Measurements from ENCODE around the gene MIPEP. TPM values are rescaled to one million over a fixed set of nuclear protein-coding genes. Genes with fewer than 3 reads are reported as not detected.

MIPEP gene
- total and polyA plus RNA-seq, 2 donors = 13.2 to 22.7 TPM

DNA sequence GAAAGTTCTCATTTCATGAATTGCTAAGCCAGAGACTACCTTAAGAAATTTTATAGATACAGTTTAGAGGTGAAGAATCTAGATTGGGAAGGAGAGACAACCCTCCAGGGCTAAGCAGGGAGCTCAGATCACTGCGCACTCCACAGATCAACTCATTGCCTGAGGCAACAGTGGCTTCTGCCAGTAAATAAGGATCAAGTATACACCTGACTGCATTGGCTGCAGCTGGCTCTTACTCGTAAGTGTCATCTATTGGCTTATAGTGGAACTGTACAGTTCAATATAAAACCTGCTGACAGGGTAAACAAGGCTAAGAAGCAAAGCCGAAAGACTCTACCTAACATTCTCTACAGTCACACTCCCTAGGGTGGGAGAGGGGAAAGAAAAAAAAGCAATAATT is 26.1 kb upstream of the MIPEP start:
- DNase-seq (ENCODE audit: low read depth in 6 of 9, low spot score in 9 of 9) = no peak
- WGBS = 95% methylated on average over 3 of the region's 3 CpGs
- Histone ChIP-seq H3K27me3 (ENCODE audit: control insufficient read depth in 2 of 2, insufficient read depth in 1 of 2, low read length in 1 of 2) (no peaks in the 10 kb centered on the region), H3K9me3 (ENCODE audit: control insufficient read depth in 2 of 2, insufficient read depth in 1 of 2, low read length in 1 of 2) (no peaks in the 10 kb centered on the region), H3K36me3 (ENCODE audit: control insufficient read depth in 2 of 2, insufficient read depth in 2 of 2, low read length in 1 of 2) (no peaks in the 10 kb centered on the region), H3K4me1 (ENCODE audit: control insufficient read depth in 2 of 2, insufficient read depth in 2 of 2, low read length in 2 of 2) (no peaks in the 10 kb centered on the region), H3K27ac (ENCODE audit: low read depth in 1 of 2, low read length in 1 of 2) (no peak overlapping the region), H3K4me3 (ENCODE audit: low read length in 2 of 2) (no peak overlapping the region)

DNA sequence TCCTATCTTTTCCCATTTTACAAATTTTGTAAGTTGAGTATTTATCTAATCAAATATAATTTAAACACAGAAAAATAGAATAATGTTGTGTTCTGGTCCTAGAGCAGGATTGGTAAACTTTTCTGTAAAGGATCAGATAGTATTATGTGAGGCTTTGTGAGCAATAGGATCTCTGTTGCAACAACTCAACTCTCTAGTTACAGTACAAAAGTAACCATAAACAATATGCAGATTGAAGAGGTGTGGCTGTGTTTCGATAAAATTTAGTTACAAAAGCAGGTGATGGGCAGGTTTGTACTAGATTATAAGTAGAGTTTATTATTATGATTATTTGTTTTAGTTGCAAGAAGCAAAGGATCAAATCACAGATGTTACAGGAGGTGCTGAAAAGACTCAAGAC is 23.3 kb upstream of the MIPEP start:
- DNase-seq (ENCODE audit: low read depth in 6 of 9, low spot score in 9 of 9) = no peak
- H3K27ac ChIP-seq (ENCODE audit: low read depth in 1 of 2, low read length in 1 of 2) = no peak overlapping the region
- H3K4me3 ChIP-seq (ENCODE audit: low read length in 2 of 2) = no peak overlapping the region
- H3K27me3 ChIP-seq (ENCODE audit: control insufficient read depth in 2 of 2, insufficient read depth in 1 of 2, low read length in 1 of 2) = no peaks in the 10 kb centered on the region
- H3K4me1 ChIP-seq (ENCODE audit: control insufficient read depth in 2 of 2, insufficient read depth in 2 of 2, low read length in 2 of 2) = no peaks in the 10 kb centered on the region
- H3K9me3 ChIP-seq (ENCODE audit: control insufficient read depth in 2 of 2, insufficient read depth in 1 of 2, low read length in 1 of 2) = no peaks in the 10 kb centered on the region
- H3K36me3 ChIP-seq (ENCODE audit: control insufficient read depth in 2 of 2, insufficient read depth in 2 of 2, low read length in 1 of 2) = no peaks in the 10 kb centered on the region
- 95% methylated on average over 1 of the region's 1 CpG for WGBS

DNA sequence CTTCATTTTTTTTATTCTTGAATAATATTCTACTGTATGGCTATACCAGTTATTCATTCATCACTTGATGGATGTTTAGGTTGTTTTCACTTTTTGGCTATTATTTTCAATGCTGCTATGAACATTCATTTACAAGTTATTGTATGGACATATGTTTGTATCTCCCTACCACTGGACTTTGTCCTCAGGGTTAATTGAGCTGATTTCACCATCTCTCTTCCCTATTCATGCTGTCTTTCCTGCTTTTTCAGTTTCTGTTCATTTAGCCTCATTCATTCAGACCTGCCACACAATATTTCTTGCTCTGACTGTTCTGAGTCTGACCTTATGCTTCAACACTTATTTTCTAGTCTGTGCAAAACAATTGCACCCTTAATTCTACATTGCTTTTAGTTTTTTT is 20.4 kb upstream of the MIPEP start:
- Histone ChIP-seq H3K27me3 (ENCODE audit: control insufficient read depth in 2 of 2, insufficient read depth in 1 of 2, low read length in 1 of 2) (peaks cover 3 to 15% of the 10 kb centered on the region in 2 donors), H3K36me3 (ENCODE audit: control insufficient read depth in 2 of 2, insufficient read depth in 2 of 2, low read length in 1 of 2) (no peaks in the 10 kb centered on the region), H3K4me1 (ENCODE audit: control insufficient read depth in 2 of 2, insufficient read depth in 2 of 2, low read length in 2 of 2) (no peaks in the 10 kb centered on the region), H3K4me3 (ENCODE audit: low read length in 2 of 2) (no peak overlapping the region), H3K9me3 (ENCODE audit: control insufficient read depth in 2 of 2, insufficient read depth in 1 of 2, low read length in 1 of 2) (no peaks in the 10 kb centered on the region), H3K27ac (ENCODE audit: low read depth in 1 of 2, low read length in 1 of 2) (no peak overlapping the region)
- DNase-seq (ENCODE audit: low read depth in 6 of 9, low spot score in 9 of 9) = no peak

DNA sequence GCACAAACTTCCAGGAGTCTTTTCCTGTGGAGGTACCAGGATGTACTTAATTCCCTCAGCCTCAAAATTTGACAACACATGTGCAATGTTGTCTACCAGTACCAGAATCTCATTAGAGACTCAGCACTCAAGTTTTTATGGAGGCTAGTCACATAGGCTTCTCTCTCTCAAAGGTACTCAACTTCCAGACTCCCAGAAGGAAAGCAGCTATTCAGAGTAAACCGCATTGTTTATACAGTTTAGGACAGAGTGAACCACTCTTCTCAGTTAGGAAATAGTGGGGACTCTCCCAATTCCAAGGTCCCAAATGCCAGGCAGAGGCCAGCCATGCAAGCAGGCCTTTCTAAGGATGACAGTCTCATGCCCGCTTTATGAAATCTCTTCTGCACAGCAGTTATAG is 16.6 kb upstream of the MIPEP start:
- 96% methylated on average over 2 of the region's 2 CpGs for WGBS
- no peak for DNase-seq (ENCODE audit: low read depth in 6 of 9, low spot score in 9 of 9)
- peaks cover 28 to 54% of the 10 kb centered on the region in 2 donors for H3K27me3 ChIP-seq (ENCODE audit: control insufficient read depth in 2 of 2, insufficient read depth in 1 of 2, low read length in 1 of 2)
- H3K9me3 ChIP-seq (ENCODE audit: control insufficient read depth in 2 of 2, insufficient read depth in 1 of 2, low read length in 1 of 2) = no peaks in the 10 kb centered on the region
- H3K36me3 ChIP-seq (ENCODE audit: control insufficient read depth in 2 of 2, insufficient read depth in 2 of 2, low read length in 1 of 2) = no peaks in the 10 kb centered on the region
- peaks cover 0 to 2% of the 10 kb centered on the region in 2 donors for H3K4me1 ChIP-seq (ENCODE audit: control insufficient read depth in 2 of 2, insufficient read depth in 2 of 2, low read length in 2 of 2)
- no peak overlapping the region for H3K27ac ChIP-seq (ENCODE audit: low read depth in 1 of 2, low read length in 1 of 2)
- H3K4me3 ChIP-seq (ENCODE audit: low read length in 2 of 2) = no peak overlapping the region

DNA sequence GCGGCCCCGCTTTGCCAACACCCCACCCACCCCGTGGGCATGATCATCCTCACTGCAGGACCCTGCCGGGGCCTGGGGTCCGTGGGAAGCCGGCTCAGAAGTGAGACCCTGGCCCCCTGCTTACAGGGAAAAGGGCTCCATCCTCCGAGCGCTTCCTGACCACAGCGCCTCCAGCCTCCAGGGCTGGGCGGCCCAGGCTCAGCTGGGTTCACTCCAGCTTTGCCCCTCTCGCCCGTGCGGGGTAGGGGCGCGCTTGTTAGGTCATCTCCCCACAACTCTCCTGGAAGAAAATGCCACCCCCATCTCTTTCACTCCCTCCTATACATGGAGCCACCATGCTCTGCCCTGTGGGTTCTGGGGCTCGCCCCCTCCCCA is 14.7 kb upstream of the MIPEP start:
- H3K4me3 ChIP-seq (ENCODE audit: low read length in 2 of 2) = no peak overlapping the region
- WGBS = 35% methylated on average over 16 of the region's 16 CpGs
- DNase-seq (ENCODE audit: low read depth in 6 of 9, low spot score in 9 of 9) = no peak

DNA sequence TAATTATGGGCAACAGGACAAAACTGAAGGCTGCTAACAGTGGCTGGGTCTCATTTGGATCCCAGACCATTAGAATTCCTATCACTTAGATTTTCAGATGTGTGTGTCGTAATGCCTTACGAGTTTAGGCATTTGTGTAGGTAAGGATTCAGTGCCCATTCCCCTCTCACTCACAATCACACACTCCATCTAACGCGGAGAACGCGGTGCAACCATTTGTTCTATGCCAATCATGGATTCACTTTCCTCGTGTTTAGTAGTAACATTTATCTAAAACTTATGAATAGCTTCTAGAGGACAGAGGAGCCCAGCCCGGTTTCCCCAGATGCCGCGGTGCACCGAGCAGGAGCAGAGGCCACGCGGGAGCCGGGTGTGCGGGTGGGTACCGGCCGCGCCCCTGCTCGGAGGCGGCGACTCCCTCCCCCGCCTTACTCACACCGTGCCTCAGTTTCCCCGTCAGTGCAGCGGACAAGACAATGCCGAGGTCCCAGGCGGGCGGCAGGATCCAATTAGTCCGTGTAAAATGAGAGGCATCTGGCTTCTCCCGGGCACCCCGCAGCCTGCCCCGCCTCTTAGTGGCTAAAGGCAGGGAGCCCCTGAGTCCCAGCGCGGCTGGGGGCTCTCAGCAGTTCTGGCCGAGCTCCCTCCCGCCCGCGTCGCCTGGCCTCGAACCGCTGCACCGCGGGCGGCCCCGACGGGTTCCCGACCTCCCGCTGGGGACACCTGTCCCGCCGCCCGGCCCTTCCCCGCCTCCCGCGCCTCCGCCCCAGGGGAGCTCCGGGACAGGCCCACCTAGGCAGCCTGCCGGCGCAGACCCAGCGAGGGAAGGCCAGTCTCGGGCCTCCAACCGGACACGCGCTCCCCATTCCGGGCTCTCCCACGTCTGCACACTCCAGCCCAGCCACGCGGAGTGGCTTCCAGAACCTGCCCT is 14.0 kb upstream of the MIPEP start:
- H3K4me3 ChIP-seq (ENCODE audit: low read length in 2 of 2) = no peak overlapping the region
- no peaks in the 10 kb centered on the region for H3K36me3 ChIP-seq (ENCODE audit: control insufficient read depth in 2 of 2, insufficient read depth in 2 of 2, low read length in 1 of 2)
- 13% methylated on average over 67 of the region's 67 CpGs for WGBS
- H3K27ac ChIP-seq (ENCODE audit: low read depth in 1 of 2, low read length in 1 of 2) = no peak overlapping the region
- H3K27me3 ChIP-seq (ENCODE audit: control insufficient read depth in 2 of 2, insufficient read depth in 1 of 2, low read length in 1 of 2) = peaks cover 28 to 54% of the 10 kb centered on the region in 2 donors
- peaks cover 0 to 2% of the 10 kb centered on the region in 2 donors for H3K4me1 ChIP-seq (ENCODE audit: control insufficient read depth in 2 of 2, insufficient read depth in 2 of 2, low read length in 2 of 2)
- DNase-seq (ENCODE audit: low read depth in 6 of 9, low spot score in 9 of 9) = no peak
- H3K9me3 ChIP-seq (ENCODE audit: control insufficient read depth in 2 of 2, insufficient read depth in 1 of 2, low read length in 1 of 2) = no peaks in the 10 kb centered on the region

More for the DNA sequence above, 14.7 kb upstream of the MIPEP start:
- Histone ChIP-seq H3K4me1 (ENCODE audit: control insufficient read depth in 2 of 2, insufficient read depth in 2 of 2, low read length in 2 of 2) (peaks cover 0 to 2% of the 10 kb centered on the region in 2 donors), H3K27ac (ENCODE audit: low read depth in 1 of 2, low read length in 1 of 2) (no peak overlapping the region), H3K36me3 (ENCODE audit: control insufficient read depth in 2 of 2, insufficient read depth in 2 of 2, low read length in 1 of 2) (no peaks in the 10 kb centered on the region), H3K27me3 (ENCODE audit: control insufficient read depth in 2 of 2, insufficient read depth in 1 of 2, low read length in 1 of 2) (peaks cover 28 to 54% of the 10 kb centered on the region in 2 donors), H3K9me3 (ENCODE audit: control insufficient read depth in 2 of 2, insufficient read depth in 1 of 2, low read length in 1 of 2) (no peaks in the 10 kb centered on the region)

DNA sequence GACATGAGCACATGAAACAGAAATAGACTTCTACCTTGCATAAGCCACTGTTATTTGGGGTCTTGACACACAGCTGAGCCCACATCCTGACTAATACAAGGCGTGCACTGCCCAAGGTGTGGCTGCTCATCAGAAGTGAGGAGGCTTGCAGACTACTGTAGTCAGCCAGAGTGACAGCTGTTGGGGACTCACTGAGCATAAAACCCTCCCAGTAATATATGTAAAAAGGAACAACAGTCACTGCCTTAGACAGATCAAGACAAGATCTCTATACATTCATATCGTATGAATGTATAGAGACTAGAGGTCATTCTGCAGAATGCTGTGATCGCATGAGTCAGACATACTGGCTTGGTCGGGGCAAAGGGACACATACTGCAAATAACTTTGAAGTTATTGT is 12.2 kb upstream of the MIPEP start:
- no peaks in the 10 kb centered on the region for H3K9me3 ChIP-seq (ENCODE audit: control insufficient read depth in 2 of 2, insufficient read depth in 1 of 2, low read length in 1 of 2)
- peaks cover 0 to 2% of the 10 kb centered on the region in 2 donors for H3K4me1 ChIP-seq (ENCODE audit: control insufficient read depth in 2 of 2, insufficient read depth in 2 of 2, low read length in 2 of 2)
- WGBS = 85% methylated on average over 4 of the region's 4 CpGs
- H3K36me3 ChIP-seq (ENCODE audit: control insufficient read depth in 2 of 2, insufficient read depth in 2 of 2, low read length in 1 of 2) = no peaks in the 10 kb centered on the region
- no peak for DNase-seq (ENCODE audit: low read depth in 6 of 9, low spot score in 9 of 9)
- no peak overlapping the region for H3K4me3 ChIP-seq (ENCODE audit: low read length in 2 of 2)
- no peak overlapping the region for H3K27ac ChIP-seq (ENCODE audit: low read depth in 1 of 2, low read length in 1 of 2)
- peaks cover 28 to 50% of the 10 kb centered on the region in 2 donors for H3K27me3 ChIP-seq (ENCODE audit: control insufficient read depth in 2 of 2, insufficient read depth in 1 of 2, low read length in 1 of 2)

DNA sequence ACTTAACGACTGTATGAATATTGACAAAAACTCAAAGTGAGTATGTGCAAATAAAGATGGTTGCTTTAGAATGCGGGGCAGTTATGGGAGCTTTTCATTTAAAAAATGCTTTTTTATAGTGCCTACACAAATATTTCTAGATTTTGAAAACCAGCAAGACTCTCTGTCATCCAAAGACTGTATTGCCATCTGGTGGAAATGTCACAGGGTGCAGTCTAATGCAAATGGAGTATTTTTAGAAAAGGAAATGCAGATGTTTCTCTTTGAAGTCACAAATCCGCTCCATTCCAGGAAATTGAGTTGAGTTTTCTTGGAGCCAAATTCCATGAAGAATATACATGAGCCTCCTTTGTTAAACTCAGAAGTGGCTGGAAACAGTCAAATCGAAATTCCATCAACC is 10.4 kb upstream of the MIPEP start:
- no peak overlapping the region for H3K4me3 ChIP-seq (ENCODE audit: low read length in 2 of 2)
- peaks cover 24 to 38% of the 10 kb centered on the region in 2 donors for H3K27me3 ChIP-seq (ENCODE audit: control insufficient read depth in 2 of 2, insufficient read depth in 1 of 2, low read length in 1 of 2)
- H3K4me1 ChIP-seq (ENCODE audit: control insufficient read depth in 2 of 2, insufficient read depth in 2 of 2, low read length in 2 of 2) = peaks cover 0 to 2% of the 10 kb centered on the region in 2 donors
- no peaks in the 10 kb centered on the region for H3K9me3 ChIP-seq (ENCODE audit: control insufficient read depth in 2 of 2, insufficient read depth in 1 of 2, low read length in 1 of 2)
- H3K27ac ChIP-seq (ENCODE audit: low read depth in 1 of 2, low read length in 1 of 2) = no peak overlapping the region
- peak in 3 of 9 donors; percentile 26 to 58 (median 37) for DNase-seq (ENCODE audit: low read depth in 6 of 9, low spot score in 9 of 9)
- WGBS = 44% methylated on average over 4 of the region's 4 CpGs
- H3K36me3 ChIP-seq (ENCODE audit: control insufficient read depth in 2 of 2, insufficient read depth in 2 of 2, low read length in 1 of 2) = no peaks in the 10 kb centered on the region

DNA sequence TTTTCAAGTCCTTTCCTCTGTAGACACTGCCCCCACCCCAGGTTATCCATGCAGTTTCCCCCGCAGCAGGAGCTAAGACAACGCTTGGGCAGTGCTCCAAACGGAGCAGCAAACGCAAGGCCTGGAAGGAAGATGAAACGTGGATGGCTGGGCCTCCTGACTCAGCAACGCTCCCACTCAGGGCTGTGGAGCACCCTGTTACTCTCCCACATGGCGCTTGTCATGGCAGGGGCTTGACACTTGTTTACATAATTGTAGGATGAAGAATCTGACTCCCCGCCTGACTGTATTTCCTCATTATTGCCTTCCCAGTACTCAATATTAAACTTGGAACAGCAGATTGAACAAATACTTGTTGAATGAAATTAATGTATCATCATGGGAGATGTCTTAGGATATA is 8.9 kb upstream of the MIPEP start:
- Histone ChIP-seq H3K4me3 (ENCODE audit: low read length in 2 of 2) (no peak overlapping the region), H3K36me3 (ENCODE audit: control insufficient read depth in 2 of 2, insufficient read depth in 2 of 2, low read length in 1 of 2) (no peaks in the 10 kb centered on the region), H3K4me1 (ENCODE audit: control insufficient read depth in 2 of 2, insufficient read depth in 2 of 2, low read length in 2 of 2) (no peaks in the 10 kb centered on the region), H3K27ac (ENCODE audit: low read depth in 1 of 2, low read length in 1 of 2) (no peak overlapping the region), H3K9me3 (ENCODE audit: control insufficient read depth in 2 of 2, insufficient read depth in 1 of 2, low read length in 1 of 2) (no peaks in the 10 kb centered on the region), H3K27me3 (ENCODE audit: control insufficient read depth in 2 of 2, insufficient read depth in 1 of 2, low read length in 1 of 2) (peaks cover 10 to 24% of the 10 kb centered on the region in 2 donors)
- 97% methylated on average over 8 of the region's 8 CpGs for WGBS
- no peak for DNase-seq (ENCODE audit: low read depth in 6 of 9, low spot score in 9 of 9)
